Stimulated activated CD4-positive, alpha-beta T cell treated with anti-CD3 and anti-CD28 coated beads, Interleukin-4, amount 100 ng/mL, for 48 hours (primary cell): ENCODE measurements around the gene NKX2-1.

Experiments
- DNase-seq, 2 donors: peaks; one replicate each; pipeline ENCODE4 v3.0.0-alpha.2; 2020; ENCODE audit warnings: low read depth in 2 of 2

NKX2-1 gene

DNA sequence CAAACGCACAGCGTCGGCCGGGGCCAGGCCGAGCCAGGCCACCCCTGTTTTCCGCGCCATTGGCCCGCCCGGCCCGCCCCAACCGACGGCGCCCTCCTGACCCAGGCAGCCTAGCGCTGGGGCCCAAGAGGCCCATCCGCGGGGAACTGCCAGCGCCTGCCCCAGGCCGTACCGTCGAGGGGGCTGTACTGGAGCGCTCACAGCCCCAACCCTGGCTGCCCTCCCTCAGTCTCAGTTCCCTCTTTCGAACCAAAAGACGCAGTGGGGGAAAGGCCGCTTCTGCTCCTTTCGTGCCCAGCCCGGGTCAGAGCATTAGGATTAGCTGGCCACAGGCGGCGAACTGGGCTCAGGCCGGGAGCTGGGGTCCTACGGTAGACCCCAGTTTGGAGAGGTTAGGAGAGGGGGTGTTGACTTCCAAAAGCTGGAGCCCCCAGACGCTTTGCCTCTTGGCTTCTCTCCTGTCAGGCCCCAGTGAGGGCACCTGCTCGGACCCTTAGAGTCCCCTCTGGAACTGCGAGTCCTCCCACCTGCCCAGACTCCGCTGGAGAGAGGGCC lies 1.9 kb downstream of the NKX2-1 start:
- DNase-seq: no peak

DNA sequence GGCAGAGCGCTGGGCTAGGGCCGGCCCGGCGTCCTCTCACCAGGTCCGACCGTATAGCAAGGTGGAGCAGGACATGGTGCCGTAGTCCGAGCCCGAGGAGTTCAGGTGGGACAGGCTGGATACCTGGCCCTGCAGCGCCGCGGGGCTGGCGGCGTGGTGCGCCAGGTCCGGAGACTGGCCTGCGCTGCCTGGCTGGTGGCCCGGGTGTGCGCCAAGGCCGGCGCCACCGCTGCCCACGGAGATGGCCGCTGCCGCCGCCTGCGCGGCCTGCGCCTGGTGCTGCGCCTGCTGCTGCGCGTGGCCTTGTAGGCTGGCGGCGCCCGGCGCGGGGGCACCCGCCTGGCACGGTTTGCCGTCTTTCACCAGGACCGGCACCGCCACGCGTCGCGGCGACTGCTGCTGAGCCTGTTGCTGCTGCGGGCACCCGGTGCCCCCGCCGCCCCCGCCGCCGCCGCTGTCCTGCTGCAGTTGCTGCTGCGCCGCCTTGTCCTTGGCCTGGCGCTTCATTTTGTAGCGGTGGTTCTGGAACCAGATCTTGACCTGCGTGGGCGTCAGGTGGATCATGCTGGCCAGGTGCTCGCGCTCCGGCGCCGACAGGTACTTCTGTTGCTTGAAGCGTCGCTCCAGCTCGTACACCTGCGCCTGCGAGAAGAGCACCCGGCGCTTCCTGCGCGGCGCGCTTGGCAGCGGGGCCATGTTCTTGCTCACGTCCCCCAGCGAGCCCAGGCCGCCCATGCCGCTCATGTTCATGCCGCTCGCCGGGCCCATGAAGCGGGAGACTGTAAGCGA lies 2.6 kb downstream of the NKX2-1 start:
- no peak for DNase-seq

DNA sequence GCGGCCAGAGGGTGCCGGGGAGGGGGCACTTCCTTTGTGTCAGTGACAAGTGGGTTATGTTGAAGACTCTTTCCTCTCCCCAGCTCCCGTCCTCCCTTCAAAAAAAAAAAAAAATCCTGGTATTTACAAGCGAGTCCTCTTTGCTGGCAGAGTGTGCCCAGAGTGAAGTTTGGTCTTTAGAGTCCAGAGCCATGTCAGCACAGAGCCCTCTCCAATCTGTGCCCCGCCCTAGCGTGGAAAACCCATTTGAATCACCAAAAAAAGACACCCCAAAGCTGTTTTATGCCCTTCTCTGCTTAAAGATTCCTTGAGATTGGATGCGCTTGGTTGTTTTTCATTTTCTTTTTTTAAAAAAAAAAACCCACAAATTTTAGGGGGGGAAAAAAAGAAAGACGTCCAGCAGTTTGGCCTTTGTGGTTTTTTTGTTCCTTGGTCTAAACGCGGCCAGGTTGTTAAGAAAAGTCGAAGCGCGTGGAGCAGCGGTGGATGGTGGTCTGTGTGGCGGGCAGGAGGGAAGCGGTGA lies 3.3 kb downstream of the NKX2-1 start:
- DNase-seq: no peak

DNA sequence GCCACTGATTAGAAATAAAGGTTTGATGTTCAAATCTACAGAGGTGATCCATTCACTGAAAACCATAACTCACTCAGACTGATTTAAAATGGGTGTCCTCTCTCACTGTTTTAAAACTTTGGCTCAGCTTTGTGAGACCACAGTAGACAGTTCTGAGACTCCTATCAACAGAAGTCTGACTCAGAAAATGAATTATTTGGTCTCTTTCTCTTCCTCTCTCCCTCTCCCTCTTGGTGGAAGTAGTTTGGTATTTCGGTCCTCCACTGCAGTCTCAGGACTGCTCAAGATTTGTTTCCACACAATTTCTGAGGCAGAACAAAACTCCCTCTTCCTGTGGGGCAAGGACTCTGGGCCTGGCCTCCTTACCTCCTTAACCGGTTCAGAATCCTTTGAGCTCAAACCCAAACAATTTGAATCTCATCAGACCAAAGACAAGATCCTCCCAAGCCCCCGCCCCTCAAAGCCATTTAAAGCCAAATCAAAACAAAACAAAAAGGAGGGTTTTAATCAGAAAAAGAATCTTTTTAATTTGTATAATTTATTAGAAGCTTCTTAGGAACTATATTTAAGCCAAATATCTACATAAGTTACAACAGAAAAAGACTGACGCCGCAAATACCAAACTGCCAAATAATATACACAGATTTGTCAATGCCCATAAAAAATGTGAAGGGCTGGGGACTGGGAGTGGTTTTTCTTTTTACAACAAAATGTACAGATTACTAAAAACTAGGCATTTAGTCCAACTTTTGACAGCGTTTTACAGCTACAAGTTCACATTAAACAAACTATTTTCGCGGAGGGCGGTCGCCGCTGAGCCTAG lies 3.9 kb downstream of the NKX2-1 start:
- no peak for DNase-seq

DNA sequence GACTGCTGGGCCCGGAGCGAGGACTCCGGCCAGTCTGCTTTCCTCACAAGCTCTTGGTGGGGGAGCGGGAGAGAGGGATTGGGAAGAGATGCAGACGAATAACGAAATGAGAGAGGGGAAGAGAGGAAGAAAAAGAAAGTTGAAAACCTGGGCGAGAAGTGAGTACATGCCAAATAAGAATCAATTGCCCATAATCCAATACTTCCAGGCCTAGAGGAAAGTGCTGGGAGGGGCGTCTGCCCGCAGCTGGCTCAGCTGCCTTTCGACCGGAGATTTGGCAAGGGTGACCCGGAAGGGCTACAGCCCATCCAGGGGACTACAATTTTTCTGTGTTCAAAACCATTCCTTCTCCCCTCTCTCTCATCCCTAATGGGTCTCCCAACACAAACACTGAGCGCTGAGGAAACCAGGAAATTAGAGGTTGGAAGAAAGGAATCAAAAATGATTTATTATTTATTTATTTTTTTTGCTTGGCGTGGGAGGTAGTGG lies 4.9 kb downstream of the NKX2-1 start:
- no peak for DNase-seq

DNA sequence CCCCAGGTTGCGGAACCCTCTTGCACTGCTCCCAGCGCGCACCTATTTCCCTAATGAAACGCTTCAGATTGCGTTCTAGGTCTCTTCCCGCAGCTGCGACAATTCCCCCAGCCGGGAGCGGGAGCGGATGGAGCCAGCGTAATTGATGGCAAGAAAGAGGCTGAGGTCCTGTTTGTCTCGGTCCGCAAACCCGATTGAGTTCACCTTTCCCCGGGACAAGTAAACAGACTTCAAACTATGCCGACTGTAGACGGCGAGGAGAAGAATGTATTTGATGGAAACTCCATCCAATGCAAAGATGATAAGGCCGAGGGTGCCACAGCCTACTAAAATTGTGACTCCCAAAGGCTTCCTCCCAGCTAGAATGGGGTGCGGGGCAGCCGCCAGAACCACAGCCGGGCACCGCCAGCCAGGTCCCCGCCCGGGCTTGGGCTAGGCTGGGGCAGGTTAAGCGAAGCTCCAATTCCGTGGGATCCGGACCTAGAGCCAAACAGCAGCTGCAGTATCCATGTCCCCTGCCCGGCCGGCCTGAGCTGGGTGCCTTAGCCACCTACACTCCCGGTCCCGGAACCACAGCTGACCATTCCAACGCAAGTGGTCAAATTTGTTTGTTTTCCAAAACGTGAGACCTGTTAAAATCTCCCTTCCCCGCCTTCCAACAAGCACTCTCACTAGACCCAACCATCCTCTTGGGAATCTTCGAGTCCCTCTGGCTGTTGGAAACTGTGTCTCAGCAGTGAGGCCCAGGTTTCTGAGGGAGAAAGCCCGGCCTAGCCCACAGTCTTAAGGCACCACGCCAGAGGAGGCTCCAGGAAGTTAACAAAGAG lies 5.5 kb downstream of the NKX2-1 start:
- DNase-seq: no peak

DNA sequence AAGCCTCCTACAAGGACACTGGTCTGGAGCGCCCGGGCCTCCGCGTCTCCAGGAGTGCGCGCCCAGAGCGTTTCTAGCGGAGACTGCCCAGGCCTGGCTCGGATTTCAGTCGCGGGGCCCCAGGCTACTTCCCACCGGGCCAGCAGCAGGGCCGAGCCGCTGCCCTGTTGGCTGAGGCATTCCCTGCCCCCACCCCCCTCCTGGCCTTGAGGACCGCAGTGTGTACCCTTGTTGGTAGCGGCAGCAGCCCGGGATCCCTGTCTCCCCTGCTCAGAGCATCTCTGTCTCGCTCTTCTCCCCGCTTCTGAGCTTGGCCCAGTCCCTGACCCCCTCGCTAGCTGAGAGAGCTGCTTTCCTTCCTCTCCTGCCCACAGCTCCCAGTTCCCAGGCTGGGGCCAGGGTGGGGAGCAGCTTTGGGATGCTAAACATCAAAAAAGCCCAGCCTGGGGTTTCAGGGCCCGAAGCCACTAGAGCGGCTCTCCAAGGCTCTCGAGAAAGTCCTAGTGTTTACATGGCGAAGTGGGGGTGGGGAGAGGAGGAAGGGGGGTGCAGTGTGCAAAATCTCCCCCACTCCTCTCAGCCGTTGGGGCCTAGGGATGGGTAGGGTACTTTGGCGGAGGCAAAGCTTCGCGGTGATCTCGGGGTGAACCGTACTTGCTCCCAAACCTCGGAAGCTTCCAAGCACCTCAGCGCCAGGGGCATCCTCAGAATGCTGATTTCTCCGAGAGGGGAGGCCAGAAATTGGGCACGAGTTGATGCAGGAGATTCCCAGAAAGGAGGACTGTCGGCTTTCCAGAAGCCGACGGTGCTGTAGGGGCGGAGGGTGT lies 6.4 kb downstream of the NKX2-1 start:
- DNase-seq: no peak

DNA sequence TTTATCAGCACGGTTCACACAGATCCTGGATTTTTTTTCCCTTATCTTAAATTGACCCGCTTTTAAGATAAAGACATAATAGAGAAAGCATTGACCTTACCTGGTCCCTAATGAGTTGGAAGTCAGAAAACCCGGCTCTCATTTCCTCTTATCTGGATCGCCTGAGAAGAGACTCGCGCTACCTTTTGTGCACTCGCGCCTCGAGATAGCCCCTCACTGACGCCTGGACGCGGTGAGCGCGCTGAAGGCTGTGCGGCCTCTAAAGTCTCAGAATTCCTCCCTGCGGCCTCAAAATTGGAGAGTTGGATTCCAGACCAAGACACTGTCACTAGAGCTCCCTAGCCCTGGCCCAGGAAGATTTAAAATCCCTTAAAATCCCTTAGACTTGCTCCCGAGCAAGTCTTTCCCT lies 7.0 kb downstream of the NKX2-1 start:
- DNase-seq: no peak

DNA sequence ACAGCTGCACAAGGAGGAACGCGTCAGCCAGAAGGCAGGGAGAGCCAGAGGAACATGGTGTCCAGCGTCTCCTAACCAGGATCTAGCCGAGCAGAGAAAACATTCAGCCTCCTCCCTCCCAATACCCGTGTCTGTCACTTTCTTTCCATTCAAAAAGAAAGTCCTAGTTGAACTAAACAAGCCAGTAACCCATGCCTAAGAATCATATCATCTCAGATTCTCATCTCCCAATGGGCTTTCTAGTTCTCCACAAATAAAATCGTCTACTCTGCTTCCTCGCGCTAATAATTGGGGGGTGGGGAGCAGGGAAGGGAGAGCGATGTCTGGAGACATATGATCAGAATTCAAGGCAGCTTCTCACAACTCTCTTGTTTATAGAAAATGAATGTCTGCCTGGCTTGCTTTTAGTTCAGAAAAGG lies 7.4 kb downstream of the NKX2-1 start:
- DNase-seq: no peak

DNA sequence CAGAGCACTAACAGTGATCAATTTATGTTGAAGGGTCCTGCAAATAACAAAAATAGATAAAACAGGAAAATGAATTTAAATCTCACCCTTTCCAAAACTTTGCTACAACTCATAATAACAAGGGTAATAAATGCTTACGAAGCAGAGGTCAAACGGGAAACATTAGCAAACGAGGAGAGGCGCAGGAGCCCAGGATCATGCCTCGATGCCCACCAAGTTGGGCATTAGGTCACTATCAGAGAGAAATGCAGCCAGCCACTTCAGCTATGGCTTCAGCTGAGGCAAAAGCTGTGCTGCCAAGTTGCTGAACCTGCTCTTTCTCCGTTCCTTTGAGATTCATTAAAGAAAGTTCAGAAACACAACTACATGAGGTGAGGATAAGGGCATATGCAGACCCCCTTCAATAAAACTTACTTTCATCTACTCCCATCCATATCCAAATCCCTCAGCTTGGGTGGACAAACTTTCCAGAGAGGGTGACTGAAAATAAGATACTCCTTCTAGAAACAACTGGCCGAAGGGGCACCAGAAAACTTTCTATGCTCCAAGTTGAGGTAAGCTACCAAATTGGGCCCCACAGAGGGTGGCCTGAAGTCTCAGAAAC lies 7.9 kb downstream of the NKX2-1 start:
- DNase-seq: no peak

DNA sequence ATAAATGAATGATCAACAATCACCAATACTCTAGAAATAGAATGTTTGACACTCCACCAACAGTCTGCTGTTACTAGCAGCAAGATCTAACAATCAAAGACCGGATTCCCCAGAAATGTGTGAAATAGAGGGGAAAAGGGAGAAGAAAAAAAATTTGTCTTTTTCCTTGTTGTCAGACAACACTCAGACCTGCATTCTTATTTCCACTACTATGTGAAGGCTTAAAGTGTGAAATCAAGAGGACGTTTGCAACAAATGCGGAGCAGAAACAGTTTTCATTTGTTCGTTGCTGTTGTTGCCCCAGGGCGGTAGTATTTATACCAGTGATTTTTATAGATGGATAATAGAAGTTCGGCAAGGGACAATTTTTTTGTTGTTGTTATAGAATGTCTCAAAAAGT lies 9.2 kb downstream of the NKX2-1 start:
- DNase-seq: no peak

DNA sequence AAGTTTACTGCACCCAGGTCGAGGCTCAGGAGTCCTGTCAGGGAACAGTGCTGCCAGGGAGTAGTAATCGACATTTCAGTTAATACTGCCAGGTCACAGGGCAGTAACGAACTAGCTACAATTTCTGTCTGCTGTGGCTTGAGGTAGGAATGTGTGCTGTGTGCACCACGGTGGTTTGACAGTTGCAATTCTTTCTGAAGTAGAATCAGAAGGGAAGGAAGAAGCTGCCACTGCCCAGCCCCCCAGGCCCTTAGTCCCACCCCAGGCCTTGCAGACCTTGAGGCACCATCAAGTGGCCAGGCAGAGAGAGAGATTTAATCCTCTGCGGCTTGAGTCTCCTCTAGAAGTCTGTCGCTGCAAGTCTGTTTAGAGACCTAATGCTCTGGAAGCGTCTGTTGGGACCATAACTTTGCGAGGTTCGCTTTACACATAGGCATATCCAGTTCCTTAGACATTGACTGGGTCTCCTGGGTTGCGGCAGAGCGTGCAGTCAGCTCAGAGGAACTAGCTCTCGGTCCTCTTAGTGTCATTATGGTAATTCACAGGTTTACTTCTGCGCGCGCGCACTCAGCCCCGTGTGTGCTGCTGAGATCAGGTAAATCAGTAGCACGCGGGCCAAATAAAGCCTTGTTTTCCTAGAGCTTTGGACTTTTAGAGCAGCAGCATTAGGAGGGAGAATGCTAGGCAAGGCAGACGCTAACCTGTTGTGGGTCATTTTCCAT lies 9.8 kb downstream of the NKX2-1 start:
- DNase-seq: no peak

DNA sequence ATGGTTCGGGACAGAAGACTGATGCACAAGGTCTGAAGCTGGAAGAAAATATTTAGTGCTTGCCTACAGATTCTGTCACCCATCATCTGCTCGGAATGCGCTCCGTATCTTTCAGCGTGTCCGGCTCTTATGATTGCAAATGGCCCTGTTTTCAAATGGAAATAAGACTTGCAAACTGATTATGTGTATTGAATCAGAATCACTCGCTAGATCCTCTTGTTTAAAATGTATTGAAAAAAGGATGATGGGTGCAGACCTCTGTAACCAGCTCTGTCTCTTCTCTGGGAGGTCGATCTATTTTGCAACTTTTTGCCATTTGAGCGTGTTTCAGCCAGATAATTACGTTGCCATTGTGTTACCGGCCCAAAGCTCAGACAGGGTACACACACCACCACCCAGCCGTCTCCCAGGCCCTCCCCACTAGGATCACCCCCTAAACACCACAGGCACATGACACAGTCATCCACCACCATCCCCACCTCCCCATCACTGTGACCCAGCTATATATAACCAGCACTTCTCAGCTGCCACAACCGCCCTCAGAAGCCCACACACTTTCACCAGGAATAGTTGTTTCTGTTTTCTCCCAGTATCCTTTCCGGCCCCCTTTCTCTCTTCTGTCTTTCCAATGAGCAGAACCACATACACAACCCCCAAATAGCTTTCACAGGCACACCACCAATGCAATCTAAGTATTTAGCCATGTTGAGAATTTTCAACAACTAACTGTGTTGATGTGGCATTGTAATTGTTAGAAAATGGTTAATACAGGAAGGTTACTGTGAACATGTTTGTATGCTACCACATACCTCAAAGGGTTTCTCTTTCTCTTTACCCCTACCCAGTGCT lies 10.7 kb downstream of the NKX2-1 start:
- DNase-seq: no peak

DNA sequence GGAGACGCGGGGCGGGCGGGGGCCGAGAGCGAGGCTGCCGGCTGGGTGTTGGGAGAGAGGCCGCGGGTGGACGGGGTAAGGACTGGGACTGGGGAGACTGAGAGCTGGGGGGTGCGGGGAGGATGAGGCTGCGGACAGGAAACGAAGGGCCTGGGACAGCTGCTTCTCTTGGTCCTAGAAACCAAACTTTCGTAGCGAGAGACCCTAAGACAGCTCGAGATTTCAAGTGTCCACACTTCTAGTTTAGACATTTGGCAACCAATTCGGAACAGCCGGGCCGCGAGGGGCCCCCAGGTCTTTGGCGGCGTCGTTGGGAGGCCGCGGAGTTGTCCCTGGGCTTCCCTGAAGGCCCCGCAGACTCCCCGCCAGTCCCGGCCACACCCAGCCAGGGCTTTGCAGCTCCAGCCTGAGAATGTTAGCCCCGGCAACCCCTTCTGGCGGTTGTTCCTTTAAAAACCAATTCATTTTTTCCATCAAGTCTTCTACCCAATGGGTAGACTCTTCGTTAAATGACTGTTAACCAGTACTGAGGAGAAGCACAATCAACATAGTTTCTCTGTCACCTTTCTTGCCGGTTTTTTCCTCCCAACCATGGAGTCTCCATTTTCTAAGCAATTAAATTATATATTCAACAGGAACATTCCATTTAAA lies 11.5 kb downstream of the NKX2-1 start:
- no peak for DNase-seq

DNA sequence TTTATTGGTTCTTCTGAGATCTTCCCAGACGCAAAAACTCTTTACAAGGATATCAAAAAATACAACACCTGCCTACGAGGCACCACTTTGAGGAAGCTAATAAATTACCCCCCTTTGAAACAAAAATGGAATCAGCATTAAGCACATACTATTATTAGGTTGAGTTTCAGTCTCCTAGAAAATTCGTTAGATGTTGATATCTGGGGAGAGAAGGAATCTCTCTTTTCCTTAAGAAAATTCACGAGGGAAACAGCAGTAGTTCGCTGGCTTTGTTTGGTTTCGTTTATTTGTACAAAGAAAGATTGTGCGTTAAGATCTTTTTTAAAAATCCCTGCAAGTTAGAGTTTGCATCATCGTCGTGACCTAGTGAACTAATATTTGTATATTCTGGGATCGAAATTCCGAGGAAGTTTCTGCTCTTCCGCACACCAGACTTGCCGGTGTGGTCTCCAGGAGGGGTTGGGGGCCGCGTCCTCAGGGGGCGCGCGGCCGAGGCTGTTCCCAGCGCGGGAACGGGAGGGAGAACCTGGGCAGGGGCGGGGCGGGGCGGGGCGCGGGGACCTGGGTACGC lies 12.1 kb downstream of the NKX2-1 start:
- no peak for DNase-seq

DNA sequence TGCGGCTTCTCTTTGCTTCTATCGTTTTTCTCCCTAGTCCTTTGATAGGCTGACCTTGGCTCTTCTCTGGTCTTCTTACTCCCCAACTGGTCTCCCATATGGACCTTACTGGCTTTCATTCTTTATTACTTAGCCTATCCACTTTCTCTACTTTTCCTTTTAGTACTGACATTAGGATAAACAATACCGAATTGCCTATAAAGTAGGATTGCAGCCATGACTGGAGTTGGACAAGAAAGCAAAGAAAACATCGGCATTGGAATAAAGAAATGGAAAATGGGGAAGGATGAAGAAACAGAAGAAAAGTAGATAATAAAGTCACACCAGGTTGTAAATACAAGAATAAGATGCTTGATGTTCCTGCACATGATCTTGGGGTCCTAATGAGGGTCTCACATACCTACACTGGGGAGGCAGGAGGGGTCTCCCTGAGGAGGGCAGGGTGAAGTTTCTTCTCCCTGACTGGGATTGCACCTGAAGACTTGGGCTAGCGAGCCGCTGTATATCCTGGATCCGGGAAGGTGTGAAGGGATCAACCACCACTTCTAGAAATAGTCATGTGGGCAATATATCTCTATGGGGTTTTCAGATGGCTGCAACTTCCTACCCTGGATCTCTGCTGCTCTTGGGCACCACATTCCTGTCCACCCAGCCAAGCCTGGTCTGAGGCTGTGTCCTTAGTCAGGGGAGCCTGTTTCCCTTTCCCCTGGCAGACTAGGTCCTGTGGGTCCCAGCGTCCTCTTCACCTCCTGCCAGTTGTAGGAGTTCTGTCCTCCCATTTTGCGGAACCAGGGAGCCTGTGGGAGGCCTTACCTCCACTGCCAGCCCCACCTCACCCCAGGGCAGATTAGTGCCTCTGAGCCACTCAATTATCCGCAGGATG lies 13.1 kb downstream of the NKX2-1 start:
- DNase-seq: no peak
